Medulla oblongata (tissue), 1 donor: ENCODE measurements around the gene NELFCD.
"Not testable (repeated sequence)": the region's sequence is repeated elsewhere in the genome, so short reads cannot be mapped to it uniquely, and the experiment has no call there.

Experiments used
- DNase-seq: peaks from one replicate; pipeline ENCODE4 v3.0.0-alpha.2; 2015; ENCODE audit errors: extremely low spot score

The NELFCD gene

DNA sequence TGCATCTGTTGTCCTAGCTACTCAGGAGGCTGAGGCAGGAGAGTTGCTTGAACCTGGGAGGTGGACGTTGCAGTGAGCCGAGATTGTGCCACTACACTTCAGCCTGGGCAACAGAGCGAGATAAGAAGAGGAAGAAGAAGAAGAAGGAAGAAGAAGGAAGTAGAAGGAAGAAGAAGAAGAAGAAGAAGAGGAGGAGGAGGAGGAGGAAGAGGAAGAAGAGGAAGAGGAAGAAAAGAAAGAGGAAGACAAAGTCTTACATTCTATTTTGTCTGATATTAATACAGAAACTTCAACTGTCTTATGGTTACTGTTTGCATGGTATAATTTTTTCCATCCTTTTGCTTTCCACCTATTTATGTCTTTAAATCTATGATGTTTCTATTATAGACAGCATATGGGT lies 7.2 kb upstream of the NELFCD start:
- DNase-seq = no peak

DNA sequence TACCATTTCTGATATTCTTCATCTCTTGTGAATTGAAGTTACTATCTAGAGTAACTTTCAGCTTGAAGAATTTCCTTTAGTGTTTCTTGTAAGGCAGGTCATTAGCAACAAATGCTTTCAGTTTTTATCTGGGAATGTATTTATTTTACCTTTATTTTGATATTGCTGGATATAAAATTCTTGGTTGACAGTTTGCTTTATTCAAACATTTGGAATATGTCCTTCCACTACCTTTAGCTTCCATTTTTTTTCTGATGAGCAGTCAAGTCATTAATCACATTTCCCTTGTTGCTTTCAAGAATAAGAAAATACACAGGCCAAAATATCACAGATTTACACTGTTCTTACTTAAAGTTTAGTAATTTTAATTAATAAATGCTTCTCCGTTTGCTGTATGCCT lies 5.7 kb upstream of the NELFCD start:
- no peak for DNase-seq

DNA sequence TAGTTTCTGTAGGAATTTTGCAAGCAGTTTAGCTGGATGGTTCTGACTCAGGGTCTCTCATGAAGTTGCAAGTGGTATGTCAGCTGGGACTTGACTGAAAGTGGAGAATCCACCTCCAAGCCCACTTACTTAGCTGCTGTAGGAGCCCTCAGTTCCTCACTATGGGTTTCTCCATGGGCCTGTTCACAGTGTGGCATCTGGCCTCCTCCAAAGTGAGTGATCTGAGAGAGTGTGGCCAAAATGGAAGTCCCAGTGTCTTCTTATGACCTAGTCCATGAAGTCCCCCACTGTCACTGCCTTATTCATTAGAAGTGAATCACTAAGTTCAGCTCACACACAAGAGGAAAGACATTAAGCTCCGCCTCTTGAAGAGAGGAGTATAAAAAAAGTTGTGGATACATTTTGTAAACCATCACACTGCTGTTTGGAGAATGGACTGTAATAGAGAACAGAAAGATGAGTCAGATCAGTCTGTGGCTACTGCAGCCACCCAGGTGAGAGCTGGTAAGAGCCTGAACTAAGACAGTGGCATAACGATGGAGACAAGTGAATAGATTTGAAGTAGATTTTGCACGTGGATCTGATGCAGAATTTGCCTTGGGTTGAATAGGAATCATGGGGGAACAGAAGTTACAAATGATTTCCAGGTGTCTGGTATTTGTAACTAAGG lies 4.9 kb upstream of the NELFCD start:
- no peak for DNase-seq

- DNase-seq = no peak
Measured at GRCh38 chr20:58978351-58979190, 2.5 kb upstream of the NELFCD start.

GRCh38 chr20:58981628-58982364 lies 740 bp downstream of the NELFCD start:
- no peak for DNase-seq

GRCh38 chr20:58982406-58983114 lies 1.5 kb downstream of the NELFCD start:
- no peak for DNase-seq

DNA sequence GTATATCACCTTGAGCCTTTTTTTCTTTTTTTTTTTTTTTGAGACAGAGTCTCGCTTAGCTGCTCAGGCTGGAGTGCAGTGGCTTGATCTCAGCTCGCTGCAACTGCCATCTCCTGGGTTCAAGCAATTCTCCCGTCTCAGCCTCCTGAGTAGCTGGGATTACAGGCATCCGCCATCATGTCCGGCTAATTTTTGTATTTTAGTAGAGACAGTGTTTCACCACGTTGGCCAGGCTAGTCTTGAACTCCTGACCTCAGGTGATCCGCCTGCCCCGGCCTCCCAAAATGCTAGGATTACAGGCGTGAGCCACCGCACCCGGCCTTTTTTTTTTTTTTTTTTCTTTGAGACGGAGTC lies 2.0 kb downstream of the NELFCD start:
- not testable (repeated sequence) for DNase-seq

GRCh38 chr20:58984691-58985090 lies 3.6 kb downstream of the NELFCD start:
- no peak for DNase-seq

- no peak for DNase-seq
Measured at GRCh38 chr20:58985656-58986055, 4.6 kb downstream of the NELFCD start.

DNA sequence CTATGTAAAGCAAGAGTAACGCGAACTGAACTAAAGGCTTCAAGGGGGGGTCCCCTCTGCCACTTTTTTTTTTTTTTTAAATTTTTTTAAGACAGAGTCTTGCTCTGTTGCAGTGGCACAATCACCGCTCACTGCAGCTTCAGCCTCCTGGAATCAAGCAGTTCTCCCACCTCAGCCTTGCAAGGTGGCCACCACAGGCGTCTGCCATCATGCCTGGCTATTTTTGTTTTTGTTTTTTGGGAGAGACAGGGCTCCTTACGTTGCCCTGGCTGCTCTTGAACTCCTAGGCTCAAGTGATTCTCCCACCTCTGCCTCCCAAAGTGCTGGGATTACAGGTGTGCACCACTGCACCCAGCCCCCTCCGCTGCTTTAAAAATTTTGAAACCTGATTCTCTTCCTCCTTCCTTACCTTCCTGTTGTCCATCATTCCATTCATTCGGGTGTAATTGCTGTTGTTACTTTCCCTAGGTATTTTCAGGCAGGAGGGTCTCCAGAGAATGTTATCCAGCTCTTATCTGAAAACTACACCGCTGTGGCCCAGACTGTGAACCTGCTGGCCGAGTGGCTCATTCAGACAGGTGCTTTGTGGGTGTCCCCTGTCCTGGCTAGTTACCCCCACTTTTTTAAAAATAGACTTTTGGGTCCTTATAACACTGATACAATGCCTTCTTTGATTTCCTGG lies 5.4 kb downstream of the NELFCD start:
- DNase-seq = no peak

DNA sequence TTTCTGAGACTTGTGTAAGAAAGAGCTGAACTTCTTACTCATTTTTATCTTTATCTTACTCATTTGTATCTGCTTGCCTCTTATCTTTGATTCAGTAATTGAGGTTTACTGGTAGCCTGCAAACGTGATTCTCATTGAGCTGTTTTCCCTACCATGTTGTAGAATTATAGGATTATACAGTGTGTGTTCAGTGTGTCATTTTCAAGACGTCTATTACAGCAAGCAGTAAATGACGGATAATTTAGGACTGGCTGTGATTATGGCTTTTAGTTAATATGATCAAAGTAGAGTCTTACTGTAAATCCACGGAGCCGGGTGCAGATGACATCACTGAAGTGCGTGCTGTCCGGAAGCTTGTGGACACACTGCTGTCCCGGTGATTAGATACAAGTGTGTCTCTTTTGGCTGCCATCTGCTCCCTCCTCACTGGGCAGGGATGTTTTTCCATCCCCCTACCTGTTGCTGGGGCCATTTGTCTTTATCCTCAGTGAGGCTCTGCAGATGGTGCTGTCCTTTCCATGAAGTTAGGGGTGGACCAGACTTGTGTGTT lies 6.0 kb downstream of the NELFCD start:
- DNase-seq = no peak

DNA sequence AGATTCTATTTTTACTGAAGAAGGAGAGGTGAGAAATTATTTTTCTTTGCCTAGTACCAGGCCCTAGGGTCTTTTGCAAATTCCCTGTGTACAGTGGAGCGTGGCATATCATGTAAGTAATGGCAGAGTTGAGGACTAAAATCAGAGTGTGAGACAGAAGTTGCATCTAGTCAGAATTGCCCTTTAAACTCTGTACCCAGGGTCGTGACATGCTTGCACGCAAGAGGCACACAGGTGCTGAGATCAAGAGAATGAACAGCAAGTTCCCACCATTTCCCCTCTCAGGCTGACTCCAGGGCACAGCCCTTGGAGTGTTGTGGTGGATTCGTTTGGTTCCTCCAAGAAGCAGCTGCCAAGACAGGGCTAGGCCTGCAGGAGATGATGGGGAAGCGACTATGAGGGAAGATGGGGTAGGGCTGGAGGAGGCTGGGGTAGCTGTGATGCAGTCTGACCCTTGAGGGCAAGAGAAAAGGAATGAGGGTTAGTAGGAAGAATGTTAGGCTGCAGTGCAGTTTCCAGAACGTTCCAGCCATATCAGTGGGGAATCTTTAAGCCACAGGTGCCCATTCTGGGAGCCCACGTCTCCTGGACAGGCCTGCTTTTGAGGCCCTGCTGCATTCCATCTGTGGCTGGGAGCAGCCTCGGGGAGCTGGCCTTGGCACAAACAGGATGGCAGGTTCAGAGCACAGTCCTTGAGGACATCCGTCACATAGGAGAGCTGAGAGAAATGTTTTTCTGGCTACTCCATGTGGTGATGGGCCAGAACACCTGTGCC lies 6.9 kb downstream of the NELFCD start:
- no peak for DNase-seq

DNA sequence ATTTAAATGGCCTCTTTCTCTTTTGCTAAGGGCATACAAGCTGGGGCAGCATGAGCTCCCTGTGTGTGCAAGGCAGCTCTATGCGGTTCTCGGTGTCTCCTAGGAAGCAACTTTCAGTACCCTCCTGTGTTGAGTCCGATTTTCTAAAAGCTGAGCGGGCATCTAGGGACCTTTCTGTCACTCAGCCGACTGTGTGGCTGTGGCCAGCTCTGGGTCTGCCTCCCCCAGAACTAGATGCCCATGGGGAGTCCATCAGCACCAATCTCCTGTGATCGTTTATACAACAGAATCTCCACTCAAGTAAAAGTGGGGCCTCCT lies 7.5 kb downstream of the NELFCD start:
- no peak for DNase-seq

DNA sequence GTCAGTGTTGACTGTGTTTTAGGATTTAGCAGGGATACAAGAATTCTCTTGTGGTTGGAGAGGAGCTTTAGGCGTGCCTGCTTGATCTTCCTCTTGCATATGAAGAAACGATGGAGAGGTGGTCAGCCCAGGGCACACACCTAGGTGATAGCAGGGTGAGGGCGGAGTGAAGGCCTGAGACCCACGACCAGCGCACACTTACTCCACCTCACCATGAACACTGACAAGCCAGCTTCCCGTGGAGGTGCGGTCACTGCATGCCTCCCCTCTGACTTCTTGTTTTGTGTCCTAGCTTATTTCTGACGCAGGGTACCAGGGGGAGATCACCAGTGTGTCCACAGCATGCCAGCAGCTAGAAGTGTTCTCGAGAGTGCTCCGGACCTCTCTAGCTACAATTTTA lies 8.1 kb downstream of the NELFCD start:
- DNase-seq = no peak

DNA sequence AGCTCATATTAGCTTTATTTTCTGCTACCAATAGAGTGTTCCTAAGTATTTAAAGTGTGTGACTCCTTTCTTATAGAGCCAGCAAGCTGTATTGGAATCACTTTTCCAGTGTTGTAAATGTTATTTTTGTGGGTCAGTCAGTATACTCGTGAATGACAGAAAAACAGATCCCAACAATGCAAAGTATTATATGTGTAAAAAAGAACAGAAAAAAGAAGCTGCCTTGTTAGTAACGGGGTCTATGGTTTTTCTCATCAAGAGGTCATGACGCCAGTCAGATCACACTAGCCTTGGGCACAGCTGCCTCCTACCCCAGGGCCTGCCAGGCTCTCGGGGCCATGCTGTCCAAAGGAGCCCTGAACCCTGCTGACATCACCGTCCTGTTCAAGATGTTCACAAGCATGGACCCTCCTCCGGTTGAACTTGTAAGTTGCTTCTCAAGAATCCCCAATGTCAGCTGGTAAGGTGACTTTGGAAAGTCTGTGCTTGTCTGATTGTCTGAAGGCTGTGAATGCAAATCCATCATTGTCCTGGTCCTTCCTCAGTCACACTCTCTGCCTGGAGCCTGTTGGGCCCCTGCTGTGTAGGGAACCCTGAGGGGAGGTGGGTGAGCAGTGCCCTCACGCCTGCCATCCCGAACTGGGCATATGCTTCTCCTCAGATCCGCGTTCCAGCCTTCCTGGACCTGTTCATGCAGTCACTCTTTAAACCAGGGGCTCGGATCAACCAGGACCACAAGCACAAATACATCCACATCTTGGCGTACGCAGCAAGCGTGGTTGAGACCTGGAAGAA lies 9.8 kb downstream of the NELFCD start:
- DNase-seq = no peak

DNA sequence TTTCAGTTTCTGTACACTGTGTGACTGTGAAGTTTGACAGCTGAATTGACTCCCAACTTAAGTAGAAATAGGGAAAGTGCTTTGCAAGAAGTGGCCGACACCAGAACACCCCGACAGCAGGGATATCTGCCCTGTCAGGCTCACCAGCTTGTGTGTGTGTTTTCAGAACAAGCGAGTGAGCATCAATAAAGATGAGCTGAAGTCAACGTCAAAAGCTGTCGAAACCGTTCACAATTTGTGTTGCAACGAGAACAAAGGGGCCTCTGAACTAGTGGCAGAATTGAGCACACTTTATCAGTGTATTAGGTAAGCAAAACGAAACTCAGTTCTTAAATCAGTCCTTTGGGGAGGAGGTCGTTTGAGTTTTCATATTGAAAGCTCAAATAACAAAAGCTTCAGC lies 10.7 kb downstream of the NELFCD start:
- DNase-seq = peak; percentile 42

GRCh38 chr20:58992911-58993310 lies 11.9 kb downstream of the NELFCD start:
- no peak for DNase-seq

DNA sequence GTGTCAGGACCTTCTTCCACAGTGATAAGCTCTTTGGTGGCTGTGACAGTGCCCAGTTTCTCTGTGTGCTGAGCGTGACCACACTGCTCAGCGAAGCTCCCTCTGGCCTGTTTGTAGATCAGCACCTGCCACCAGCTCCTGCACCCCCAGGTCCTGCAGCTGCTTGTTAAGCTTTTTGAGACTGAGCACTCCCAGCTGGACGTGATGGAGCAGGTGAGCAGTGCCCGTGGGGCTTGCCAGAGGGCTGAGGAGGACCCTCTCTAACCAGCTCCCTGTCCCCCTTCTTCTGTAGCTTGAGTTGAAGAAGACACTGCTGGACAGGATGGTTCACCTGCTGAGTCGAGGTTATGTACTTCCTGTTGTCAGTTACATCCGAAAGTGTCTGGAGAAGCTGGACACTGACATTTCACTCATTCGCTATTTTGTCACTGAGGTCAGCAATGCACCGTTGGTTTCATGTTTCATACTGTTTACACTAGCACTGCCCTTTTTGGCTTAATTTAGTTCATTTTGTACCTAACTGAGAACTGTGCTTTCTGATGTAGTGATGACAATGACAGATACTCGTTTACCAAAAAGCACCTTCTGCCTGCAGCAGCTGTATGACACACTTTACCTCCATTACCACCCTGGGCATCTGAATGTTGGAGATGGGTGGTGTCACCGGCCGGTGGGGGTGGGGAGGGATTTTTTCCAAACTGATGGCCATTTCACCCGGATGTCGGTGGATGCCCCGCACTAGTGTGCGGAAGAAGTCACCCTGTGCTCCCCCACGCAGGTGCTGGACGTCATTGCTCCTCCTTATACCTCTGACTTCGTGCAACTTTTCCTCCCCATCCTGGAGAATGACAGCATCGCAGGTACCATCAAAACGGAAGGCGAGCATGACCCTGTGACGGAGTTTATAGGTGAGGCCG lies 12.5 kb downstream of the NELFCD start:
- no peak for DNase-seq
